ENCODE results near the gene PXMP2. TPM values are rescaled to one million over a fixed set of nuclear protein-coding genes. Genes with fewer than 3 reads are reported as not detected.

The PXMP2 gene
- 1 to 10 TPM; 3.1 to 8.9 (median 6.5) TPM for total RNA-seq
- total RNA-seq (2013): 7.4 TPM
- 0.11 to 1.3 (median 0.66) reads per million in 29 experiments for total RNA-seq

- peak within 1 kb of the TSS; percentile 73 to 83 (median 78) for H3K4me3 Mint-ChIP-seq
- WGBS (ENCODE audit: insufficient coverage): under 1% methylated on average over 124 of the region's 134 CpGs
- ChIA-PET CTCF (interaction anchor here in 1 of 2 donors (0.6 kb wide), 1 partner anchor 501 kb away, joined by 4 read pairs; no protein-coding TSS in a partner anchor), POLR2A (no interaction called here)
- Histone ChIP-seq H3K27ac (ENCODE audit: low read length) (no peak within 1 kb of the TSS), H3K27me3 (replicated peaks in 1 of 2; ENCODE audit: control insufficient read depth in 2 of 2, extremely low read depth in 1 of 2, insufficient read depth in 2 of 2, low read length in 1 of 2) (peaks cover 0 to 2% of the 10 kb centered on the region in 2 experiments), H3K9me3 (no peaks in the 10 kb centered on the region), H3K4me1 (ENCODE audit: control insufficient read depth in 1 of 2, extremely low read depth in 1 of 2, insufficient read depth in 2 of 2, low read length in 2 of 2) (peaks cover 0 to 20% of the 10 kb centered on the region in 2 experiments), H3K36me3 (ENCODE audit: control insufficient read depth in 2 of 2, extremely low read depth in 1 of 2, insufficient read depth in 1 of 2, low read length in 1 of 2) (no peaks in the 10 kb centered on the region), H3K4me3 (ENCODE audit: control insufficient read depth in 1 of 2, extremely low read depth in 1 of 2, low read length in 1 of 2) (peak within 1 kb of the TSS; percentile 39 to 51)
- DNase-seq: peak; percentile 86 to 96 (median 92)
- H3K27ac Mint-ChIP-seq: no peak within 1 kb of the TSS
- peaks cover 0 to 32% (median 22%) of the 10 kb centered on the region in 3 donors for H3K4me1 Mint-ChIP-seq
- H3K27me3 Mint-ChIP-seq: no peaks in the 10 kb centered on the region
- H3K36me3 Mint-ChIP-seq: no peaks in the 10 kb centered on the region
- ATAC-seq (replicated peaks in 1 of 4): peak; percentile 94 to 97 (median 95)
- no peaks in the 10 kb centered on the region for H3K9me3 Mint-ChIP-seq
These were observed at the start of gene PXMP2, which contains the start of gene POLE for GRCh38 chr12:132687211-132688164. TSS of gene PXMP2 (plus strand) at chr12:132687587. CDS start at chr12:132687671, 84 bp downstream. TSS of gene POLE (minus strand) at chr12:132687342. CDS start at chr12:132687315, 27 bp downstream.

DNA sequence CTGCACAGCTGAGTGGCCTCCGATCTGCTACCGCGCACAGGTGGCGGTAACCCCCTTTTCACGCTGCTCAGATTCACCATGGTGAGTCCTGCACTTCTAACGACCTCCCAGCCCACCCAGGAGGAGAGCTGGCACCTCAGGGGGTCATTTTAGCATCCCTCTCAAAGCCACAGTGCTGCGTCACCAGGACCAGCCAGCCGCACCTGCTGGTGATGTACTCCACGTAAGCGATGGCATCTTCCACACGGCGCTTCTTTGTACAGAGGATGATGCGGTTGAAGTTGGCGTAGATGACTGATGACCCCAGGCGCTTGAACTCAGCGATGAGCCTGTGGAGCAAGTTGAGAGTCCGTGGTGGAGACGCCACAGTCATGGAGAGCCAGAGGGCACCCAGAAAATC lies 49.6 kb upstream of the PXMP2 start:
- DNase-seq: no peak
- Histone ChIP-seq H3K27me3 (replicated peaks in 1 of 2; ENCODE audit: control insufficient read depth in 2 of 2, extremely low read depth in 1 of 2, insufficient read depth in 2 of 2, low read length in 1 of 2) (no peaks in the 10 kb centered on the region), H3K9me3 (no peaks in the 10 kb centered on the region), H3K36me3 (ENCODE audit: control insufficient read depth in 2 of 2, extremely low read depth in 1 of 2, insufficient read depth in 1 of 2, low read length in 1 of 2) (peaks cover 33 to 54% of the 10 kb centered on the region in 2 donors), H3K4me3 (ENCODE audit: control insufficient read depth in 1 of 2, extremely low read depth in 1 of 2, low read length in 1 of 2) (no peak overlapping the region), H3K27ac (ENCODE audit: low read length) (no peak overlapping the region), H3K4me1 (ENCODE audit: control insufficient read depth in 1 of 2, extremely low read depth in 1 of 2, insufficient read depth in 2 of 2, low read length in 2 of 2) (no peaks in the 10 kb centered on the region)
- WGBS (ENCODE audit: insufficient coverage): 87% methylated on average over 16 of the region's 18 CpGs
- POLR2A ChIA-PET: no interaction called here
- H3K27ac Mint-ChIP-seq: no peak overlapping the region
- no peak for ATAC-seq (replicated peaks in 1 of 4)
- no peaks in the 10 kb centered on the region for H3K9me3 Mint-ChIP-seq
- no peak overlapping the region for H3K4me3 Mint-ChIP-seq
- no peaks in the 10 kb centered on the region for H3K27me3 Mint-ChIP-seq
- H3K36me3 Mint-ChIP-seq: peaks cover 64% of the 10 kb centered on the region
- CTCF ChIA-PET: no interaction called here
- peaks cover 0 to 4% (median 0%) of the 10 kb centered on the region in 3 donors for H3K4me1 Mint-ChIP-seq

- peak in 1 of 35 experiments; percentile 19 for DNase-seq
- no peaks in the 10 kb centered on the region for H3K9me3 ChIP-seq
- no peak overlapping the region for H3K4me3 Mint-ChIP-seq
- no peak for ATAC-seq (replicated peaks in 1 of 4)
- no peak overlapping the region for H3K27ac ChIP-seq (ENCODE audit: low read length)
- ChIA-PET POLR2A (no interaction called here), CTCF (interaction anchor here in 1 of 2 donors (0.6 kb wide), 1 partner anchor 123 kb away, joined by 3 read pairs; no protein-coding TSS in a partner anchor)
- H3K4me1 Mint-ChIP-seq: peaks cover 0 to 4% (median 0%) of the 10 kb centered on the region in 3 donors
- no peak overlapping the region for H3K27ac Mint-ChIP-seq
- H3K36me3 ChIP-seq (ENCODE audit: control insufficient read depth in 2 of 2, extremely low read depth in 1 of 2, insufficient read depth in 1 of 2, low read length in 1 of 2): peaks cover 37 to 58% of the 10 kb centered on the region in 2 donors
- H3K27me3 Mint-ChIP-seq: no peaks in the 10 kb centered on the region
- peaks cover 66% of the 10 kb centered on the region for H3K36me3 Mint-ChIP-seq
- no peaks in the 10 kb centered on the region for H3K9me3 Mint-ChIP-seq
- H3K4me1 ChIP-seq (ENCODE audit: control insufficient read depth in 1 of 2, extremely low read depth in 1 of 2, insufficient read depth in 2 of 2, low read length in 2 of 2): no peaks in the 10 kb centered on the region
- 97% methylated on average over 14 of the region's 25 CpGs for WGBS (ENCODE audit: insufficient coverage)
- H3K27me3 ChIP-seq (replicated peaks in 1 of 2; ENCODE audit: control insufficient read depth in 2 of 2, extremely low read depth in 1 of 2, insufficient read depth in 2 of 2, low read length in 1 of 2): no peaks in the 10 kb centered on the region
- no peak overlapping the region for H3K4me3 ChIP-seq (ENCODE audit: control insufficient read depth in 1 of 2, extremely low read depth in 1 of 2, low read length in 1 of 2)
These were observed 48.6 kb upstream of the PXMP2 start for GRCh38 chr12:132638541-132639408.

DNA sequence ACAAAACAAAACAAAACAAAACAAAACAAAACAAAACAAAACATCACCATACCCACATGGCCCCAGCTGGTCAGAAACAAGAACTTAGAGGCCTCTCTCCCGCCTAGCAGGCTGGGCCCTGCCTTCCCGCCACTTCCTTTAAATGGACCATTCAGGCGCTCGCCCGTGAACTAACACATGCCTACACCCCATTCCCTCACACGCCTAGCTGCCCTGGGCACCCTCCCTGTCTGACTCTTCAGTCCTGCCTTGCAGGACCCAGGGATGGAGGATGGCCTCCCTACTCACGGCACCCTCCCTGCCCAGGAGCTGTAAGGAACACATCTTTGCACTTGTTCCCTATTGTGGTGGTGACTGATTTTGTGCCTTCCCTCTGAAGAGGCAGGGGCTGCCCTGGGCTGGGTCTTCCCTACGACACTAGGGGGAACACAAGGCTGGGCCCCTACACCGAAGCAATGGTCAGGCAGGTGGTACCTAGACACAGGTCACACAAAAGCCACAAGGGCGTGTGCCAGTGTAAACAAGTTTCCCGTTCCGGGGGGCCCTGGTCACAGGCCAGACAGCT lies 47.3 kb upstream of the PXMP2 start:
- ATAC-seq (replicated peaks in 1 of 4): no peak
- Mint-ChIP-seq H3K27ac (no peak overlapping the region), H3K4me1 (peaks cover 0 to 4% (median 0%) of the 10 kb centered on the region in 3 donors), H3K9me3 (no peaks in the 10 kb centered on the region), H3K36me3 (peaks cover 56% of the 10 kb centered on the region), H3K27me3 (no peaks in the 10 kb centered on the region), H3K4me3 (no peak overlapping the region)
- Histone ChIP-seq H3K27me3 (replicated peaks in 1 of 2; ENCODE audit: control insufficient read depth in 2 of 2, extremely low read depth in 1 of 2, insufficient read depth in 2 of 2, low read length in 1 of 2) (no peaks in the 10 kb centered on the region), H3K36me3 (ENCODE audit: control insufficient read depth in 2 of 2, extremely low read depth in 1 of 2, insufficient read depth in 1 of 2, low read length in 1 of 2) (peaks cover 28 to 54% of the 10 kb centered on the region in 2 donors), H3K9me3 (no peaks in the 10 kb centered on the region), H3K27ac (ENCODE audit: low read length) (no peak overlapping the region), H3K4me1 (ENCODE audit: control insufficient read depth in 1 of 2, extremely low read depth in 1 of 2, insufficient read depth in 2 of 2, low read length in 2 of 2) (no peaks in the 10 kb centered on the region), H3K4me3 (ENCODE audit: control insufficient read depth in 1 of 2, extremely low read depth in 1 of 2, low read length in 1 of 2) (no peak overlapping the region)
- ChIA-PET POLR2A (no interaction called here), CTCF (no interaction called here)
- WGBS (ENCODE audit: insufficient coverage): 97% methylated on average over 8 of the region's 12 CpGs
- no peak for DNase-seq

DNA sequence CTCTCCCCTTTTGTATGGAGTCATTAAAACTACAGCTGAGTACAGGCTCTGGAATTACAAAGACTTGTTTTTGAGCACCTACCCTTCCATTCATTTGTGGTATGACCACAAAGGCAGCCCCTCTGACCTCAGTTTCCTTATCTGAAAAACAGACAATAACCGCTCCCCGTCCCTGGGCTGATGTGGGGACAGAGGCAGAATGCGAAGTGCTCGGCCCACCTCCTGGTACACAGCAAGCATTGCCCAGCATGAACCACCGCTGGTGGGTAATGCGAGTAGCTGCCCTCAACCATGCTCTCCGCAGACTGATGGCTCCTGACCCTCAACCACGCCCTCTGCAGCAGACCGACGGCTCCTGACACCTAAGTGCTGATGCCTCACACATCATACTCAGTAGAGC lies 46.5 kb upstream of the PXMP2 start:
- Histone ChIP-seq H3K4me1 (ENCODE audit: control insufficient read depth in 1 of 2, extremely low read depth in 1 of 2, insufficient read depth in 2 of 2, low read length in 2 of 2) (no peaks in the 10 kb centered on the region), H3K27ac (ENCODE audit: low read length) (no peak overlapping the region), H3K27me3 (replicated peaks in 1 of 2; ENCODE audit: control insufficient read depth in 2 of 2, extremely low read depth in 1 of 2, insufficient read depth in 2 of 2, low read length in 1 of 2) (no peaks in the 10 kb centered on the region), H3K4me3 (ENCODE audit: control insufficient read depth in 1 of 2, extremely low read depth in 1 of 2, low read length in 1 of 2) (no peak overlapping the region), H3K9me3 (no peaks in the 10 kb centered on the region), H3K36me3 (ENCODE audit: control insufficient read depth in 2 of 2, extremely low read depth in 1 of 2, insufficient read depth in 1 of 2, low read length in 1 of 2) (peaks cover 22 to 47% of the 10 kb centered on the region in 2 donors)
- ChIA-PET CTCF (no interaction called here), POLR2A (no interaction called here)
- Mint-ChIP-seq H3K4me3 (no peak overlapping the region), H3K4me1 (peaks cover 0 to 4% (median 0%) of the 10 kb centered on the region in 3 donors), H3K27me3 (no peaks in the 10 kb centered on the region), H3K36me3 (peaks cover 49% of the 10 kb centered on the region), H3K9me3 (no peaks in the 10 kb centered on the region), H3K27ac (no peak overlapping the region)
- no peak for DNase-seq
- 74% methylated on average over 8 of the region's 10 CpGs for WGBS (ENCODE audit: insufficient coverage)
- no peak for ATAC-seq (replicated peaks in 1 of 4)

Data from T-cell (primary cell).